Measurements from ENCODE around the gene ARHGAP12.

ARHGAP12 gene

DNA sequence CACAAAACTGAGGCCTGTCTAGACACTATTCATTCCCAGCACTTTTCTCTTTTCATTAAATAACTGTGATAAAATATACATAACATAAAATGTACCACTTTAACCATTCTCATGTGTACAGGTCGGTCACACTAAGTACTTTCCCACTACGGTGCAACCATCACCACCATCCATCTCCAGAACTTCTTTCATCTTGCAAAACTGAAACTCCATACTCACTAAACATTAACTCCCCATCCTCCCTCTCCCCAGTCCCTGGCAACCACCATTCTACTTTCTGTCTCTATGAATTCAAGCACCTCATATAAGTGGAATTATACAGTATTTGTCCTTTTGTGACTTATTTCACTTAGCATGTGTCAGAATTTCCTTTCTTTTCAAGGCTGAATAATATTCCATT, 53.0 kb downstream of the ARHGAP12 start:
- no peak for DNase-seq (ENCODE audit: low read depth)

DNA sequence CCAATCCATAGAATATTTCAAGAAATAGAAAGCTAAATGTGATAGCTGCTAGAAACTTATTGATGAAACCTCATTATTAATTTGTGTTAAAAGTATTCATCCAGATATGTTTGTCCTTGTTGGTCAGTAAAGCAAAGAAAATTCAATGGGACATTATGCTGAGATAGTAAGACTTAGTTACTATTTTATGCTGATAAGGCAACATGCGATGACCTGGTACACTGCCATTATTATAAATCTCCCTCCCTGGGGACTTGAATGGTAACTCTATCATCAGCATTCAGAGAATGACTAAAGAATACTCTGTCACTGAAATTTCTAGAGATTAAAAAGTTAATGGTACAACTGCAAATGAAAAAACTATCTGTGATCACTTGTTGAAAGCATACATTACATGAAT, 54.9 kb downstream of the ARHGAP12 start:
- DNase-seq (ENCODE audit: low read depth), result no peak

- DNase-seq (ENCODE audit: low read depth), result no peak
Measured at GRCh38 chr10:31871266-31872065, 57.2 kb downstream of the ARHGAP12 start.

DNA sequence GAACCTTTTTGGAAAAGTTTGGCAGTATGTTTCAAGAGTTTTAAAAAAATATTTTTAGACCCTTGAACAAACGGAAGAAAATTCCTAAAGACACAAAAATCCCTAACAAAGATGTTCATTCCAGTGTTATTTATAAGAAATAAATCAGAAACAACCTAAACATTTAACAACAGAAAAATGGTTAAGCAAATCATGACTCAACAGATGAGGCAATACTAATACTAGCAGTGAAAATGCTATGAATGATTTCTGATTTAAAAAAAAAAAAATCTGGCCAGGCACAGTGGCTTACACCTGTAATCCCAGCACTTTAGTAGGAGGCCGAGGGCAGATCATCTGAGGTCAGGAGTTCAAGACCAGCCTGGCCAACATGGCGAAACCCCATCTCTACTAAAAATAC, 61.0 kb downstream of the ARHGAP12 start:
- no peak for DNase-seq (ENCODE audit: low read depth)

- no peak for DNase-seq (ENCODE audit: low read depth)
Measured at GRCh38 chr10:31866118-31866670, 62.4 kb downstream of the ARHGAP12 start.

GRCh38 chr10:31864834-31865518, 63.7 kb downstream of the ARHGAP12 start:
- no peak for DNase-seq (ENCODE audit: low read depth)

DNA sequence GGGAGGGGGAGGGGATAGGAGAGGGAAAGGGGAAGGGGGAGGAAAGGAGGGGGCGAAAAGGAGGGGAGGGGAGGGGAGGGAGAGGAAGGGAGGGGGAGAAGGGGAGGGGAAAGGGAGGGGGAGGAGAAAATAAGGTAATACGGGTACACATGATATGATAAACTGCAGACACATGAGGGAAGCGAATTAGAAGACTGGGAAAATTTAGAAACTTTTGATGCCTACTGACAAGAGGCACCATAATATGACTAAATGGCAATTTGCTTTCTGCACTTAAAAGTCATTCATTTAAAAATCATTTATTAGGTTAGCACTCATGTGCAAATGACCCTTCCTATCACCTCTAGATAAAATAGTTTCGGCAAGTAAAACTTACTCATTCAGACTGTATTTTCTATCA, 73.6 kb downstream of the ARHGAP12 start:
- DNase-seq (ENCODE audit: low read depth), result no peak

- DNase-seq (ENCODE audit: low read depth), result no peak
Measured at GRCh38 chr10:31853629-31854028, 75.0 kb downstream of the ARHGAP12 start.

DNA sequence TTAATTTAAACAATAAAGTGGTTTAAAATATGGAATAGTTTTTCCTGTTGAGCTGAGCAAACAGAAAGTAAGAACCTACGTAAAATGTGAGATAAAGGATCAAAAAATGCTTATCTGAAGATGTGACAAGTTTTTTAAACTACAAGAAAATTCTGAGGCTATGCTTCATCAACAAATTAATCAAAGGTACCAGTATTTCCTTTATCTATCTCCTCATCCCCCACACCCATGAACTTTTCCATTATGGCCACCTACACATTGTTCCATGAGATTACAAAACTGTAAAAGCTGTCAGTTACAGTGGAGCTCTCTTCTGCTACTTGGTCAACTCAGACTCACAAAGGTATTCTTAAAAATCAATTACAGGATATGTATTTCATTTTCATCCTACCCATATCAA, 77.4 kb downstream of the ARHGAP12 start:
- DNase-seq (ENCODE audit: low read depth), result no peak

GRCh38 chr10:31847515-31847914, 81.1 kb downstream of the ARHGAP12 start:
- DNase-seq (ENCODE audit: low read depth), result no peak

GRCh38 chr10:31838709-31839108, 89.9 kb downstream of the ARHGAP12 start:
- no peak for DNase-seq (ENCODE audit: low read depth)

- no peak for DNase-seq (ENCODE audit: low read depth)
Measured at GRCh38 chr10:31838065-31838464, 90.6 kb downstream of the ARHGAP12 start.

DNA sequence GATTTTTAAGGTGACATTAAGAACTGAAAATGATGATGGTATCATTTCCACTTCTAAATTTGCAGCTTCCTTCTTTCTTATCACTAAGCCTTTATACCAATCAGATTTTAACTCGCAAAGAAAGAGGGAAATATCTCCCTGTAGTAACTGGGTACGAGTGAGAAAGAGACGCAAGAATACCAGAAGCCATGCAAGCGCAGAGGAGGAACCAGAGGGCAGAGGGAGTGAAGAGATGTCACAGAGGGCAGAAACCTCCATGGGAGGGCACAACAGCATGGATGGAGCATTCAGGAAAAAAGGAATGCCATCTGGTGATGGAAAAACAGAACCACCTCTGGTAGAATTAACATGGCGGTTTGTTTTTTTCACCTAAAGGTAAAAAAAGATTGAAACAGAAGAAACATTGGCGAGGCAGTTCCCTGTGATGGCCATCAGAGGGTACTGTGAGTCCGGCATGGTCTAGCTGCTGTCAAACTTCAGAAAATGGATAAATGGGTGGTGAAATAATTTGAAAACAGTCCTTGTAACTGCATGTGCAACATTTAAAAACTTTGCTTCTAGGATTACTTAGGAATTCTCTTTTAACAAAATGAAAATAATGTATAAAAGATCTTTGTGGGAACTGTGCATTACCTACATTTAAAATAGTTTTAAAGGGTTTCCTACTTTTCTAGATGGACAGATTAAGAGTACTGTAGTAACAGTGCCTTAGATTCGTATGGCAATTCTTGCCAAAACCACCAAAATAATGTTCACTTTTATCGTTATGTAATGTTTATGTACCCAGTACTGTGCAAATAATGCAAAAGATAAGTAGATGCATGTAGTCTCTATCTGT, 91.8 kb downstream of the ARHGAP12 start:
- no peak for DNase-seq (ENCODE audit: low read depth)

GRCh38 chr10:31833753-31834152, 94.9 kb downstream of the ARHGAP12 start:
- DNase-seq (ENCODE audit: low read depth), result no peak

DNA sequence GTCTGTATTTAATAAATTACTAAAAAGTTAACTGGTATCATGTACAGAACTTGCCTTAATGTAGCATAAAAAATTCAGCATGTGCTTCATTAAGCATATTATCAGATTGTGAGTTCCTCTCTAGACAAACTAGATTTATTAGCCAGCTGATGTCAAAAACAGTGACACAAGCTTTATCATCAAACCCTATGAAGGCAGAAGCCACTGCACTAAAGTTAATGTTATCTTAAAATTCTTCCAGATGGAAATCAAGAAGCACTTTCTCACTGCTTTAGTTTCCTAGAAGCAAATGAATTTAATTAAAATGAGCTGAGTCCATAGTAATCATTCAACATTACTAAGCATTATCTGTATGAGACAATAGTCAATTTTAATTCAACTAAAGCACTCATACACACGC, 96.4 kb downstream of the ARHGAP12 start:
- no peak for DNase-seq (ENCODE audit: low read depth)

- no peak for DNase-seq (ENCODE audit: low read depth)
Measured at GRCh38 chr10:31830887-31831286, 97.7 kb downstream of the ARHGAP12 start.

GRCh38 chr10:31829776-31830175, 98.9 kb downstream of the ARHGAP12 start:
- DNase-seq (ENCODE audit: low read depth), result no peak

DNA sequence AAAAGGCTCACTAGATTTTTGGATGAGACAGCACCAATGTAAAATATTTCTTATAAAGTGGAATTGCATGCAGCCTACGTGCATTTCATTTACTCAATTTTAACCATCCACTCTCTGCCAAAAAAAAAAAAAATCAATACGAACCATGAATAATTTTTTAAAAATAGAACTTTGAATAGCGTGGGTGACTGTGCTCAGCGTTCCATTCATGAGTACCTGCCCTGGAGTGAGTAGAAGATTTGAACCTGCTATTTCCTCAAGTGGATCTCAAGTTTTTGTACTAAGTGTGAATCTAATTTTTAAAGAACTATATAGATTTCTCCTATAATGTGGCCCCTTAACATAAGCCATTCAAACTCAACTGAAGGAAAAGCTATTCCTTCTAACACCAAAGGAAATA, 105.3 kb downstream of the ARHGAP12 start:
- no peak for DNase-seq (ENCODE audit: low read depth)

- DNase-seq (ENCODE audit: low read depth), result no peak
Measured at GRCh38 chr10:31822616-31823318, 105.9 kb downstream of the ARHGAP12 start.

DNA sequence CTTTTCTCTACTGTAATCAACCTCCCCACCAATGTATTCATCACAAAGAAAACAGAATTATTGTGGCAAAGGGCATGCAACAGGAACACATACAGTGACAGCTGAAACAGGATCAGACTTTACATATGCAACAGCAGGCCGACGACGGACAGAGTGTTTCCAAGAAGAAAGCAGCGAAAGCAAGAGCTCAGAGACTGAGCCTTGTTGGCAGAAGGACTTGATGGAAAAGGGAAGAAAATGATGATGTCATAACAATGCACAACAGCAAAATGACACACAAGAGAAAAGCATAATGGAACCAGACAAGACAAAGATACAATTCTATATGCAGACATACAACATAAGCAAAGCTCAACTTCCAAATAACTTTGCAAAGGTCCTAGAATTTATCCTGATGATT, 106.5 kb downstream of the ARHGAP12 start:
- no peak for DNase-seq (ENCODE audit: low read depth)

DNA sequence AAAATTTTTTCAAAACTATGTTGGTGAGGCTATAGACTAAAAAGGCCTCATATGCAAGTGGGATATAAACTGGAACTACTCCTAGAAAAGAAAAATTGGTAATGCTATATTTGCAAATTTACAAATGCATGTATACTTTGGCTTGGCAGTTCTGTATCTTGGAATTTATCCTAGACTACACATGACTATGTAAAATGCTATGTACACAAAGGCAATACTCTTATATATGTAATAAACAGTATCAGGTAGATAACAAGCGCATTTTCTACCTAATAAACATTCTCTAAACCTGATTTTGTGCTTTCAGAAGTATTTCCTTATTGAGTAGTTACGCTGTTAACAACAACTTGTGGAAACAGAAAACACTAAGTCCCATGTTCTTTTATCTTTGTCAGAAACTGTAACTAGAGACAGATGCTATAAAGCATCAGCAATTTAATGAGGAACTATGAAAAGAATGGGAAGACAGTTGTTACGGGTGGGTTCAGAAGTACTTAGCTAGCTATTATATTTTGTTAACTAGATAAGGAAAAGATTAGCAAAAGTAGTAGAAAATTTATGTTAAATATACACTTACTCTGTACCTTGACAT, 107.8 kb downstream of the ARHGAP12 start:
- DNase-seq (ENCODE audit: low read depth), result no peak

All from GM04503 (cell line).